ENCODE data around the gene SAMD13.

DNA sequence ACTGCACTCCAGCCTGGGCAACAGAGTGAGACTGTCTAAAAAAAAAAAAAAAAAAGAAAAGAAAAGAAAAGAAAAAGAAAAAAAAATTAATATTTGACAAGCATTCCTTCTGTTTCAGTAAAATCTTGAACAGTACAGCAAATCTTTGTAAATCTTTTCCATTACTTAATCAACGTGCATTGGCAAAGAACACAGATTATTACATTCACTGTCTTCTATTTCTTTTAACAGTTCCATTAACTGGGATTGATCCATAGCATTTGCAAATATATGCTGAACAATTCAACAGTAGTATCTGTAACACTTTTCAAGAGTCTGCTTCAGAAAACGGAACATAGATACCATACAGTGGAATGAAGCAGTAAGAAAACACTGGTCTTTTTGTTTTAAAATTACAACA lies 9.8 kb downstream of the SAMD13 start:
- TF ChIP-seq CTCF (IDR thresholded peaks at IDR 0.05) = no peak
- no peak for TF ChIP-seq POLR2A (IDR thresholded peaks at IDR 0.05)

Measured in esophagus squamous epithelium (tissue), 4 donors.